KMS-11 (cell line): ENCODE results near the gene EDARADD.

ENCODE experiments used
- H2AFZ ChIP-seq: fragments of 200-600 bp; sonication (generic); 2 replicates; pipeline ENCODE4 v1.6.1; 2016; ENCODE audit warnings: antibody characterized with exemption, mixed run types, low read depth
- H3K27ac ChIP-seq: fragments of 200-600 bp; sonication (generic); 2 replicates; pipeline ENCODE4 v1.6.1; 2016; ENCODE audit warnings: mild to moderate bottlenecking, mixed run types
- H3K27me3 ChIP-seq: fragments of 200-600 bp; sonication (generic); 2 replicates; pipeline ENCODE4 v1.6.1; 2017; ENCODE audit warnings: mild to moderate bottlenecking, low read depth, mixed run types, moderate library complexity; ENCODE audit not compliant: insufficient read depth
- H3K36me3 ChIP-seq: fragments of 200-600 bp; sonication (generic); 2 replicates; pipeline ENCODE4 v1.6.1; 2017; ENCODE audit warnings: mild to moderate bottlenecking, mixed run types; ENCODE audit not compliant: insufficient read depth
- H3K4me1 ChIP-seq: fragments of 200-600 bp; sonication (generic); 2 replicates; pipeline ENCODE4 v1.6.1; 2016; ENCODE audit warnings: mild to moderate bottlenecking, low read depth, mixed run types; ENCODE audit not compliant: poor library complexity, severe bottlenecking
- H3K4me2 ChIP-seq: fragments of 200-600 bp; sonication (generic); 2 replicates; pipeline ENCODE4 v1.7.0; 2016; ENCODE audit warnings: mild to moderate bottlenecking, mixed run types
- H3K4me3 ChIP-seq: fragments of 200-600 bp; sonication (generic); IDR thresholded peaks from 2 replicates; pipeline ENCODE4 v1.6.1; 2017; ENCODE audit warnings: low read depth, low read length, mixed read lengths; ENCODE audit not compliant: insufficient read depth
- H3K79me2 ChIP-seq: fragments of 200-600 bp; sonication (generic); 2 replicates; pipeline ENCODE4 v1.6.1; 2016; ENCODE audit warnings: low read depth, mixed run types; ENCODE audit not compliant: insufficient read depth
- H3K9ac ChIP-seq: fragments of 200-600 bp; sonication (generic); 2 replicates; pipeline ENCODE4 v1.6.1; 2016; ENCODE audit warnings: mild to moderate bottlenecking, mixed run types
- H4K20me1 ChIP-seq: fragments of 200-600 bp; sonication (generic); 2 replicates; pipeline ENCODE4 v1.6.1; 2016; ENCODE audit warnings: mild to moderate bottlenecking, mixed run types; ENCODE audit not compliant: insufficient read depth
- CTCF ChIP-seq: fragments of 200-600 bp; sonication (generic); conservative IDR thresholded peaks from 2 replicates; pipeline ENCODE4 v1.6.1; 2017; ENCODE audit warnings: low read depth, mild to moderate bottlenecking, antibody characterized with exemption, low read length, moderate library complexity, mixed read lengths

The EDARADD gene

GRCh38 chr1:236398538-236398937 is 4.5 kb downstream of the EDARADD start:
- H3K4me2 ChIP-seq = no peak overlapping the region
- H3K4me1 ChIP-seq = no peaks in the 10 kb centered on the region
- no peaks in the 10 kb centered on the region for H4K20me1 ChIP-seq

GRCh38 chr1:236400061-236400603 is 6.0 kb downstream of the EDARADD start:
- Histone ChIP-seq H3K27me3 (no peaks in the 10 kb centered on the region), H3K27ac (no peak overlapping the region), H3K4me1 (no peaks in the 10 kb centered on the region), H3K79me2 (no peaks in the 10 kb centered on the region), H3K9ac (no peak overlapping the region), H3K4me3 (no peak overlapping the region), H4K20me1 (no peaks in the 10 kb centered on the region), H3K4me2 (no peak overlapping the region), H3K36me3 (no peaks in the 10 kb centered on the region), H2AFZ (no peak overlapping the region)
- TF ChIP-seq CTCF = no peak

More at GRCh38 chr1:236398538-236398937, 4.5 kb downstream of the EDARADD start:
- H3K27me3 ChIP-seq = no peaks in the 10 kb centered on the region
- no peaks in the 10 kb centered on the region for H3K79me2 ChIP-seq
- H3K27ac ChIP-seq = no peak overlapping the region
- TF ChIP-seq CTCF = no peak
- no peaks in the 10 kb centered on the region for H3K36me3 ChIP-seq
- no peak overlapping the region for H3K9ac ChIP-seq
- H3K4me3 ChIP-seq = no peak overlapping the region
- no peak overlapping the region for H2AFZ ChIP-seq

GRCh38 chr1:236401698-236402097 is 7.6 kb downstream of the EDARADD start:
- H3K4me1 ChIP-seq = no peaks in the 10 kb centered on the region
- no peak overlapping the region for H3K4me2 ChIP-seq

GRCh38 chr1:236403905-236404696 is 10.0 kb downstream of the EDARADD start:
- Histone ChIP-seq H2AFZ (no peak overlapping the region), H3K4me2 (no peak overlapping the region)

More at GRCh38 chr1:236401698-236402097, 7.6 kb downstream of the EDARADD start:
- no peak for TF ChIP-seq CTCF
- no peaks in the 10 kb centered on the region for H3K36me3 ChIP-seq
- H3K4me3 ChIP-seq = no peak overlapping the region
- H3K79me2 ChIP-seq = no peaks in the 10 kb centered on the region
- no peak overlapping the region for H2AFZ ChIP-seq
- no peaks in the 10 kb centered on the region for H4K20me1 ChIP-seq
- no peak overlapping the region for H3K9ac ChIP-seq
- no peaks in the 10 kb centered on the region for H3K27me3 ChIP-seq
- H3K27ac ChIP-seq = no peak overlapping the region

More at GRCh38 chr1:236403905-236404696, 10.0 kb downstream of the EDARADD start:
- no peaks in the 10 kb centered on the region for H3K4me1 ChIP-seq
- H3K36me3 ChIP-seq = no peaks in the 10 kb centered on the region
- H4K20me1 ChIP-seq = no peaks in the 10 kb centered on the region
- no peak overlapping the region for H3K4me3 ChIP-seq
- H3K9ac ChIP-seq = no peak overlapping the region
- H3K79me2 ChIP-seq = no peaks in the 10 kb centered on the region
- H3K27me3 ChIP-seq = no peaks in the 10 kb centered on the region
- no peak for TF ChIP-seq CTCF
- no peak overlapping the region for H3K27ac ChIP-seq
